ENCODE results near the gene PGS1. TPM values are rescaled to one million over a fixed set of nuclear protein-coding genes. Genes with fewer than 3 reads are reported as not detected.
"Not testable (repeated sequence)": the region's sequence is repeated elsewhere in the genome, so short reads cannot be mapped to it uniquely, and the experiment has no call there.

Gene PGS1
- 10 to 100 TPM; 75.8 to 78.1 TPM for total RNA-seq

DNA sequence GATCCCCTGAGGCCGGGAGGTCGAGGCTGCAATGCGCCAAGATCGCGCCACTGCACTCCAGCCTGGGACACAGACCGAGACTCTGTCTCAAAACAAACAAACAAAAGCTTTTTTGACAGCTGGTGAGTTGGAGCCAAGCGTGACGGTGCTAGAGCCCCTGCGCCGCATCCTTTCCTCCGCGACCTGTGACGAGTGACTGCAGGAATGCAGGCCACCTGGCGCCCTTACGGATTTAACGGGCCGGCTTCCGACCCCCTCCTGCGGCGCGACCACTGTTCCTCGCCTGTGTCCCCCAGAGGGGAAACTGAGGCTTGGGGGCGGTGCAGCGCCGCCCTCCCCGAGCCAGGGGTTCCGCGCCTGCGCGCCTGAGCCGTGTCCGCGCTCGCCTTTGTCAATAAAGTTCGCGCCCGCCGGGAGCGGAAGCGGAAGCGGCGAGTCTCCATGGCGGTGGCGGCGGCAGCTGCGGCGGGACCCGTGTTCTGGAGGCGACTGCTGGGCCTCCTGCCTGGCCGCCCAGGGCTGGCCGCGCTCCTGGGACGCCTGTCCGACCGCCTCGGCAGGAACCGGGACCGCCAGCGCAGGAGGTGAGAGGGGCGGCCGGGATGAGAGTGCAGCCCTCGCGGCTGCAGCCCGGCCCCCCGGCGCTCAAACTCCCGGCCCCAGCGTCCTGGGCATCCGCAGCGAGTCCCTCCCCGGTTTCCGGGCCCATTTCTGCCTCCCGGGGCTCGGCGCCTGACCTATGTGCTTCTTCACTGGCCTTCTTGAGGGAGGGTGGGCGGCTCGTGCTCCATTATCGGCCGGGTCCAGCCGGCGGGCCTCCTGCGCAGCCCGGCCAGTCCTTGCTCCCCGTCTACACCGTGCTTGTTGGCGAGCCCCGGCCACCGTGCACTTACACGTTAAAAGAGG is at the start of gene PGS1:
TSS of gene PGS1 (plus strand) at position 425 of the 906 bp plus-strand sequence. CDS start at position 442, 17 bp downstream.
- peaks cover 62% of the 10 kb centered on the region for H3K4me1 Mint-ChIP-seq (ENCODE audit: low read depth)
- no peaks in the 10 kb centered on the region for H3K9me3 Mint-ChIP-seq
- intact Hi-C loops (cut with micrococcal nuclease), result no loop called here
- peak; percentile 89 for DNase-seq
- H3K27me3 Mint-ChIP-seq, result peaks cover 2% of the 10 kb centered on the region
- peak within 1 kb of the TSS; percentile 99 for H3K27ac Mint-ChIP-seq
- peak within 1 kb of the TSS; percentile 99 for H3K4me3 Mint-ChIP-seq
- ChIA-PET POLR2A (interaction anchor here (0.7 to 3.5 kb wide), 6 partner anchors 14 to 400 kb away, joined by 3 to 28 read pairs (median 6); partner anchors contain the start of gene SOCS3), CTCF (interaction anchor here (1.2 to 6.8 kb wide), 5 partner anchors 10 to 44 kb away, joined by 3 to 35 read pairs (median 17); partner anchors contain the start of gene SOCS3)
- H3K36me3 Mint-ChIP-seq, result peaks cover 27% of the 10 kb centered on the region

DNA sequence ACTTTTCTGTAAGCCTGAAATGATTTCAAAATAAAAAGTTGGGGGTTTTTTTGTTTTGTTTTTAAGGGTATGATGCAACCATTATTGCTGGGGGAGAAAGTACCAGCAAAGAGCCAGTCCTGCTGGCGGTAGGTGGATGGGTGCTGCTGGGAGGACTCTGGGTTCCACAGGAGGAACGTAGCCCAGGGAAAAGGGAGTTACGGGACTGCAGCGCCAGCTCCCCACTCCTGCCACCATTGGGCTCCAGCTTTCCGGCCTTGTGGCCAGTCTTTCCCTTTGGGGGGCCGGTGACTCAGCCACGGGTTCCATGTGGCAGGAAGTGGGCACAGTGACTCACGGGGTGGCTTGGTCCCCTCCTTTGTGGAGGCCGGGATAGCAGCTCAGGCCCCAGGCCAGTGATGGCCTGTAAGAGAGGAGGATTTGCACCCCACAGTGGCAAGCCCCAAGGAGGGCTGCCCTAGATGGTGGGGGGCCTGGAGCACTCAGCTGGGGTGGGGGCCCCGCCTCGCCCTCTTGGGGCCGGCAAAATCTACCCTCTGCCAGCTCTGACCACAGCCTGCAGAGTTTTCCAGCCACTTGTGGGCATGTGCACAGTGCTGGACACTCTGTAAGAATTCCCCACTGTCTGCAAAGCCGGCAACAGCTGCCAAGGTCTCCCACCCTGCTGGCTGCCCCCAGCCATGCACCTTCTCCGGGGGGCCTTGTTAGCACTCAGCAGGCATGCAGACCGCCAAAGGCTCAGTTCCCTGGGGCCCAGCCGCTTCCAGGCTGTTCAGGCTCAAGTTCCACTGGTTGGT is 49.0 kb upstream of the PGS1 start:
- Mint-ChIP-seq H3K4me3 (no peak overlapping the region), H3K9me3 (no peaks in the 10 kb centered on the region), H3K36me3 (no peaks in the 10 kb centered on the region), H3K4me1 (ENCODE audit: low read depth) (peaks cover 34% of the 10 kb centered on the region), H3K27ac (peak overlapping the region; percentile 18), H3K27me3 (no peaks in the 10 kb centered on the region)
- intact Hi-C loops (cut with micrococcal nuclease), result no loop called here
- peak; percentile 62 for DNase-seq
- ChIA-PET CTCF (no interaction called here), POLR2A (interaction anchor here (0.8 to 1.1 kb wide), 2 partner anchors 10 to 11 kb away, joined by 3 to 4 read pairs; no protein-coding TSS in a partner anchor)

- no peak overlapping the region for H3K27ac Mint-ChIP-seq
- CTCF ChIA-PET, result no interaction called here
Observed at GRCh38 chr17:78330570-78331224, 47.8 kb upstream of the PGS1 start.

DNA sequence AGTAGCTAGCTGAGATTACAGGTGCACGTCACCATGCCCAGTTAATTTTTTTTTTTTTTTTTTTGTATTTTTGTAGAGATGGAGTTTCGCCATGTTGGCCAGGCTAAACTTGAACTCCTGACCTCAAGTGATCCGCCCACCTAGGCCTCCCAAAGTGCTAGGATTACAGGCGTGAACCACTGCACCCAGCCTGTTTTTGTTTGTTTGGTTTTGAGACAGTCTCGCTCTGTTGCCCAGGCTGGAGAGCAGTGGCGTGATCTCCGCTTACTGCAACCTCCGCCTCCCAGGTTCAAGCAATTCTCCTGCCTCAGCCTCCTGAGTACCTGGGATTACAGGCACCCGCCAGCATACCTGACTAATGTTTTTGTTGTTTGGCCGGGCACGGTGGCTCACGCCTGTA is 47.1 kb upstream of the PGS1 start:
- DNase-seq; H3K27ac Mint-ChIP-seq; intact Hi-C loops (cut with micrococcal nuclease); H3K4me3 Mint-ChIP-seq; CTCF ChIA-PET; H3K27me3 Mint-ChIP-seq; H3K36me3 Mint-ChIP-seq; H3K9me3 Mint-ChIP-seq; POLR2A ChIA-PET: not testable (repeated sequence)
- peaks cover 36% of the 10 kb centered on the region for H3K4me1 Mint-ChIP-seq (ENCODE audit: low read depth)

More at GRCh38 chr17:78330570-78331224, 47.8 kb upstream of the PGS1 start:
- POLR2A ChIA-PET, result no interaction called here
- no peaks in the 10 kb centered on the region for H3K36me3 Mint-ChIP-seq
- peaks cover 36% of the 10 kb centered on the region for H3K4me1 Mint-ChIP-seq (ENCODE audit: low read depth)
- intact Hi-C loops (cut with micrococcal nuclease), result no loop called here
- H3K27me3 Mint-ChIP-seq, result no peaks in the 10 kb centered on the region
- DNase-seq, result no peak
- H3K9me3 Mint-ChIP-seq, result no peaks in the 10 kb centered on the region
- H3K4me3 Mint-ChIP-seq, result no peak overlapping the region

GRCh38 chr17:78332991-78333390 is 45.5 kb upstream of the PGS1 start:
- ChIA-PET POLR2A (no interaction called here), CTCF (interaction anchor here (0.7 kb wide), 1 partner anchor 89 kb away, joined by 3 read pairs; no protein-coding TSS in a partner anchor)
- peak overlapping the region; percentile 76 for H3K27ac Mint-ChIP-seq
- peaks cover 40% of the 10 kb centered on the region for H3K4me1 Mint-ChIP-seq (ENCODE audit: low read depth)
- intact Hi-C loops (cut with micrococcal nuclease), result no loop called here
- no peak overlapping the region for H3K4me3 Mint-ChIP-seq
- no peaks in the 10 kb centered on the region for H3K27me3 Mint-ChIP-seq
- no peaks in the 10 kb centered on the region for H3K9me3 Mint-ChIP-seq
- H3K36me3 Mint-ChIP-seq, result no peaks in the 10 kb centered on the region
- DNase-seq, result no peak

DNA sequence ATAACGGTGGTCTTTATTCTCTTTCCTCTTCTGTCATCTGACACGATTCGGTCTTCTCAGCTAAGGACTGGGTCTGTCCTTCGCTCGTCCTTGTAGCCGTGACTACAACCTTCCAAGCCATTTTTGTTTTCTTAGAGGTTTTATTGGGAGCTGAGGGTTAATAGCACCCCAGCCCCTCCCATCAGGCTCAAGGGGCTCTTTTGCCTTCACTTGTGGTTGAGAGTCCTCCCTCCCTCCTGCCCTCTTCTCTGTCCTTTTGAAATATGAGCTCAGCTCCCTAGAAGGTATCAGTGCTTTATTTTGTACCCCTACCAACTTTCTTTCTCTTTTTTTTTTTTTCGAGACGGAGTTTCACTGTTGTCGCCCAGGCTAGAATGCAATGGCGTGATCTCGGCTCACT is 43.2 kb upstream of the PGS1 start:
- Mint-ChIP-seq H3K4me1 (ENCODE audit: low read depth) (peaks cover 49% of the 10 kb centered on the region), H3K27me3 (no peaks in the 10 kb centered on the region), H3K4me3 (no peak overlapping the region), H3K36me3 (no peaks in the 10 kb centered on the region), H3K9me3 (no peaks in the 10 kb centered on the region), H3K27ac (no peak overlapping the region)
- ChIA-PET POLR2A (interaction anchor here (0.6 kb wide), 1 partner anchor 85 kb away, joined by 3 read pairs; no protein-coding TSS in a partner anchor), CTCF (interaction anchor here (0.6 to 1.6 kb wide), 5 partner anchors 9 to 84 kb away, joined by 3 to 7 read pairs (median 3); no protein-coding TSS in a partner anchor)
- DNase-seq, result no peak
- intact Hi-C loops (cut with micrococcal nuclease), result no loop called here

DNA sequence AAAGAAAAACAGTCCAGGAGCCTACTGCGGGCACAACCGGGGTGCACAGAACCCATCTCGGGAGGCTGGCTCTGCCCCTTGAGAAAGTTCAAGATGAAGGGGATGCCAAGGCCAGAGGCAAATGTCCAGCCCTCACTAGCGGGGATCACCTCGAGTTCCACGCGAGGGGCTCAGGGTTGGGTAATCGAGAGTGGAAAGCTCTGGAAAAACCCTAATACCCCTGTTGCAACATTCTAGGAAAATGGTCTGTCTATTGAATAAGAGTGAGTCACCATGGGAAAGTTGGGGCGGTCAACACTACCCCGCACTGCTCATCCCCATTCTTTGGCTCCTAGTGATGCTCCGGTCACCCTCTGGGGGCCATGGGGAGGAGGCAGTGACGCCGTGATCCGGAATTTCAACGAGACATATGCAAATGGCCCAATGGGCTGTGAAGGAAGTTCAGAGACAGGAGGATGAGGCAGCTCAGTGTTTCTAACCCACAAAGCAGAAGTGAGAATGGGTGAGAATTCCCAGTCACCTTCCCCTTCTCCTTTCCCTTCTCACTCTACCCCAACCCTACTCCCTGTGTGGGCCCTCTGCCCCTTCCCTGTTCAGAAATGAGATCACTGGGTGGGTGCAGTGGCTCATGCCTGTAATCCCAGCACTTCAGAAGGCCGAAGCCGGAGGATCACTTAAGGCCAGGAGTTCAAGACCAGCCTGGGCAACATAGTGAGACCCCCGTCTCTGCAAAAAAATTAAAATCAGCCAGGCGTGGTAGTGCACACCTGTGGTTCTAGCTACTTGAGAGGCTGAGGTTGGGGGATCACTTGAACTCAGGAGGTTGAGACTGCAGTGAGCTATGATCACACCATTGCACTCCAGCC is 41.0 kb upstream of the PGS1 start:
- DNase-seq, result no peak
- Mint-ChIP-seq H3K27me3 (peaks cover 1% of the 10 kb centered on the region), H3K27ac (no peak overlapping the region), H3K4me1 (ENCODE audit: low read depth) (peaks cover 55% of the 10 kb centered on the region), H3K36me3 (no peaks in the 10 kb centered on the region), H3K9me3 (no peaks in the 10 kb centered on the region), H3K4me3 (no peak overlapping the region)
- intact Hi-C loops (cut with micrococcal nuclease), result loop anchor here (2.0 kb wide), 1 partner anchor 23 kb away; no protein-coding TSS in a partner anchor
- ChIA-PET POLR2A (no interaction called here), CTCF (interaction anchor here (0.6 kb wide), 1 partner anchor 433 kb away, joined by 3 read pairs; no protein-coding TSS in a partner anchor)

DNA sequence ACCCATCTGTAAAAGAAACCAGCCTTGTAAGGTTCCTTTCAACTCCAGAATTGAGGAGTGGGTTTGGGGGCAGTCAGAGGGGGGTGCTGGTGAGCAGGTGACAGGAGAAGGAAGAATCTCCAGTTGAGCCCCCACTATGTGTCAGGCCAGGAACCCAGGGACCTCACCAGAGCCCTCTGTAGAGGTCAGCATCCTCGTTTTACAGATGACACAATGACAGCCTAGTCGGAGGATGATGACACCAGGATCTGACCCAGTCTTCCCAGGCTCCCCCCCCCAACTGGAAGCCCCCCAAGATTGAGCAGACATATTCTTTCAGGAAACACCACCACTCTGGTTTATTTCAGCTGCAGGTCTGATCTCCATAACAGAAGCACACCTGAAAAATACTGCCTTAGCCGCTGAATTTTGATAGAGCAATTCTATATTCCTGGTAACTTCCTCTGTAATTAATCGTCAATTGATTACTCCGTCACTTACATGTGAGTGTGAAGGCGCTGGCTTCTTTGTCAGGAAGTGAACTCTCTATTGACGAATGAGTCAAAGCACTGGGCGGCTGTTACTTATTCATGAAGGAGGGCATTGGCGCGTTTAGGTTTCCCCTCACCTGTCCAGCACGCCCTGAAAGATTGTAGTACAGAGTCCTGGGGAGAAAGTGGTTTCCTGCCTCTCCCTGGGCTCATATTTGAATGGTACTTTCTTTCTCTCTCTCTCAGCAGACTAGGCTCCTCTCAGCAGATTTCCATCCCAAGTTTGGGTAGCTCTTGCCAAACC is 39.8 kb upstream of the PGS1 start:
- intact Hi-C loops (cut with micrococcal nuclease), result loop anchor here (1.0 to 2.0 kb wide), 2 partner anchors 22 to 24 kb away; partner anchors contain the start of gene SOCS3
- Mint-ChIP-seq H3K4me3 (peak overlapping the region; percentile 52), H3K27me3 (peaks cover 1% of the 10 kb centered on the region), H3K4me1 (ENCODE audit: low read depth) (peaks cover 56% of the 10 kb centered on the region), H3K9me3 (no peaks in the 10 kb centered on the region), H3K27ac (peak overlapping the region; percentile 81), H3K36me3 (no peaks in the 10 kb centered on the region)
- ChIA-PET CTCF (interaction anchor here (0.6 to 1.9 kb wide), 4 partner anchors 19 to 434 kb away, joined by 3 to 7 read pairs (median 5); no protein-coding TSS in a partner anchor), POLR2A (interaction anchor here (0.8 kb wide), 1 partner anchor 10 kb away, joined by 3 read pairs; no protein-coding TSS in a partner anchor)
- peak; percentile 74 for DNase-seq

DNA sequence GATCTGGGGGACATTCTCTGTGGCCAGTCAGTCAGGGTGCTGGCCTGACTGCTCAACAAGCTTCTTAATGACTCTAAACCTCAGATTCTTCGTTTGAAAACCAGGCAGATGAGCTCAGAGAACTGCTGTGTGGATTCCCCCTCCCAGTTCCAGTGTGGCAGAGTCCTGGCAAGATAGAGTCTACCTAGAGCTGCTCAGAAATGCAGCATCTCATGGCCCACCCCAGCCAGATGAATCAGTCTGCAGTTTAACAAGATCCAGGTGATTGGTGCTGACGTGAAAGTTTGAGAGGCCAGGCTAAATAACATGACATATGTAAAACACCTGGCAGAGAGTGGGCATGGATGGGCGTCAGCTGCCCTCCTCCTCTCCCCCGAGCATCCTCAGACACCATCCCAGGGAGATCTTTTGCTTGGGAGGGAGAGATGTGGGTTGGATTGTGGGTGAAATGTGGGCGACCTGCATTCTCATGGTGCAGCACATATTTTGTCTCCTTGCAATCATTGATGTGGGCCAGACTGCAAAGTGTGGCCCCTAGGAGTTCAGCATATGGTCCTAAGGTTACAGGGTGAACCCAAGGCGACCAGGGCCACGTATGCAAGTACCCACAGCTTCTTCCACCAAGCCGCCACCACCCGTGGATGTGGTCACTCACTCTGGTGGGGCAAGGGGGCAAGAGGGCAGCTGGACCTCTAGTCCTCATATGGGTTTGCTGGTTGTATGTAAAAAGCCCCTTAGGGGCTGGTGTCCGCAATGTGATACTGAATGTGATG is 38.1 kb upstream of the PGS1 start:
- H3K4me3 Mint-ChIP-seq, result peak overlapping the region; percentile 58
- peaks cover 59% of the 10 kb centered on the region for H3K4me1 Mint-ChIP-seq (ENCODE audit: low read depth)
- no peaks in the 10 kb centered on the region for H3K36me3 Mint-ChIP-seq
- ChIA-PET CTCF (interaction anchor here (0.9 to 1.9 kb wide), 4 partner anchors 18 to 82 kb away, joined by 3 to 7 read pairs (median 4); no protein-coding TSS in a partner anchor), POLR2A (interaction anchor here (0.6 to 1.2 kb wide), 3 partner anchors 11 to 1777 kb away, joined by 4 read pairs; no protein-coding TSS in a partner anchor)
- peak; percentile 49 for DNase-seq
- peak overlapping the region; percentile 75 for H3K27ac Mint-ChIP-seq
- H3K9me3 Mint-ChIP-seq, result no peaks in the 10 kb centered on the region
- H3K27me3 Mint-ChIP-seq, result peaks cover 1% of the 10 kb centered on the region
- intact Hi-C loops (cut with micrococcal nuclease), result loop anchor here (5.0 kb wide), 2 partner anchors 48 to 88 kb away; no protein-coding TSS in a partner anchor
